ENCODE data around the gene THTPA. TPM values are rescaled to one million over a fixed set of nuclear protein-coding genes. Genes with fewer than 3 reads are reported as not detected.

Gene THTPA
- total RNA-seq, 1 donor from 2014 or later, result 115 TPM

GRCh38 chr14:23517650-23518326, 38.3 kb upstream of the THTPA start:
- intact Hi-C loops (cut with DNase I), result no loop called here

GRCh38 chr14:23518709-23519108, 37.4 kb upstream of the THTPA start:
- no peaks in the 10 kb centered on the region for H3K4me1 ChIP-seq

More at GRCh38 chr14:23517650-23518326, 38.3 kb upstream of the THTPA start:
- Histone ChIP-seq H3K4me1 (no peaks in the 10 kb centered on the region), H3K27ac (no peak overlapping the region), H3K27me3 (no peaks in the 10 kb centered on the region), H3K4me3 (no peak overlapping the region), H3K9me3 (no peaks in the 10 kb centered on the region), H3K36me3 (no peaks in the 10 kb centered on the region)
- no peak for TF ChIP-seq CTCF (IDR thresholded peaks at IDR 0.05)
- DNase-seq (ENCODE audit: low spot score in 2 of 2), result no peak

GRCh38 chr14:23520899-23521533, 35.1 kb upstream of the THTPA start:
- no peak overlapping the region for H3K4me3 ChIP-seq
- TF ChIP-seq CTCF (IDR thresholded peaks at IDR 0.05), result no peak
- H3K4me1 ChIP-seq, result no peaks in the 10 kb centered on the region
- no peak overlapping the region for H3K27ac ChIP-seq
- no peaks in the 10 kb centered on the region for H3K9me3 ChIP-seq
- H3K27me3 ChIP-seq, result no peaks in the 10 kb centered on the region
- DNase-seq (ENCODE audit: low spot score in 2 of 2), result no peak
- intact Hi-C loops (cut with DNase I), result no loop called here
- peaks cover 0 to 3% of the 10 kb centered on the region in 2 donors for H3K36me3 ChIP-seq

More at GRCh38 chr14:23518709-23519108, 37.4 kb upstream of the THTPA start:
- no peak overlapping the region for H3K27ac ChIP-seq
- H3K27me3 ChIP-seq, result no peaks in the 10 kb centered on the region
- no peak for DNase-seq (ENCODE audit: low spot score in 2 of 2)
- H3K36me3 ChIP-seq, result no peaks in the 10 kb centered on the region
- H3K4me3 ChIP-seq, result no peak overlapping the region
- TF ChIP-seq CTCF (IDR thresholded peaks at IDR 0.05), result no peak
- intact Hi-C loops (cut with DNase I), result no loop called here
- no peaks in the 10 kb centered on the region for H3K9me3 ChIP-seq

- H3K4me1 ChIP-seq, result no peaks in the 10 kb centered on the region
- peaks cover 0 to 3% of the 10 kb centered on the region in 2 donors for H3K36me3 ChIP-seq
- H3K27me3 ChIP-seq, result no peaks in the 10 kb centered on the region
- TF ChIP-seq CTCF (IDR thresholded peaks at IDR 0.05), result no peak
- no peaks in the 10 kb centered on the region for H3K9me3 ChIP-seq
- H3K4me3 ChIP-seq, result no peak overlapping the region
- DNase-seq (ENCODE audit: low spot score in 2 of 2), result no peak
- intact Hi-C loops (cut with DNase I), result no loop called here
- H3K27ac ChIP-seq, result no peak overlapping the region
Measured at GRCh38 chr14:23521785-23522640, 34.1 kb upstream of the THTPA start.

- intact Hi-C loops (cut with DNase I), result no loop called here
- H3K9me3 ChIP-seq, result no peaks in the 10 kb centered on the region
- H3K27me3 ChIP-seq, result no peaks in the 10 kb centered on the region
- no peak overlapping the region for H3K27ac ChIP-seq
- H3K36me3 ChIP-seq, result peaks cover 0 to 3% of the 10 kb centered on the region in 2 donors
- H3K4me3 ChIP-seq, result no peak overlapping the region
- TF ChIP-seq CTCF (IDR thresholded peaks at IDR 0.05), result no peak
- H3K4me1 ChIP-seq, result no peaks in the 10 kb centered on the region
- DNase-seq (ENCODE audit: low spot score in 2 of 2), result no peak
Measured at GRCh38 chr14:23522643-23523198, 33.4 kb upstream of the THTPA start.

Measured in ascending aorta (tissue), 2 donors.